Activated CD8-positive, alpha-beta memory T cell treated with anti-CD3 and anti-CD28 coated beads, Interleukin-2, amount 50 U/mL, for 4 hours (primary cell): ENCODE measurements around the gene ADCY3.

Experiments
- DNase-seq: peaks from one replicate; pipeline ENCODE4 v3.0.0-alpha.2; 2020

ADCY3 gene

DNA sequence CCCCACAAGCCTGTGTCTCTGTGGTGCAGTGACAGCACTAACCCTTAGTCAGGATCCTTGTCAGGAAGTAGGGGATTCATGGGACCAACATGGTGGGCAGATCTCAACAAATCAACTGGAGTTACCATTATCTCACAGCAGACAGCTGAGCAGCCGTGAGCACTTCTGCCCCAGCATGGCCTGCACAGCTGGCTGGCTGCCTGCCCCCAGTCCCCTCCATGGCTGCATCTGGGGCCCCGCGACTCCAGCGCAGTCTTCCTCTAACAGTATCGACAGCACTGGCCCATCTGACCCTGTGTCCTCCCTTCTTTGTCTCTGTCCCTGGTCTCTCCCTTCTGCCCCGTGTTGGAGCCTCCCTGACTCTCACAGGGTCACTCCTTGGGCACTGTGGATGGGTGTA lies 4.7 kb upstream of the ADCY3 start:
- no peak for DNase-seq

DNA sequence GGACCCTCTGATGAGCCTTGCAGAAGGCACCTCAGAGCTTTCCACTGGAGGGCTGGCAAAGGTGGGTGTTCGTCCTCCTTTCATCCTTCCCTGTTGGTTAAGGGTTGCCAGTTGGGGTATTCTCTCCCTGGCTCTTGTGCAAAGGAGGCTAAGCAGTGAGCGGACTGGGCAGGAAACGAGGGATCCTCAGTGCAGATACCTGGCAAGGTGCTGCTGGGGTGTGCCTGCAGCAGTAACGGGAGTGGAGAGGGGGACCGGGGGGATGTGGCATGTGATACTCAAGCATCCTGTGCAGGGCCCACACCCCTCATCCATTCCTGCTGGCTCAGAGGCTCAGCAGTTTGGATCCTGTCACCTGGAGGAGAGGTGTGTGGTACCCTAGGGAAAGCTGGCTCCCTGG lies 4.2 kb upstream of the ADCY3 start:
- DNase-seq: no peak

DNA sequence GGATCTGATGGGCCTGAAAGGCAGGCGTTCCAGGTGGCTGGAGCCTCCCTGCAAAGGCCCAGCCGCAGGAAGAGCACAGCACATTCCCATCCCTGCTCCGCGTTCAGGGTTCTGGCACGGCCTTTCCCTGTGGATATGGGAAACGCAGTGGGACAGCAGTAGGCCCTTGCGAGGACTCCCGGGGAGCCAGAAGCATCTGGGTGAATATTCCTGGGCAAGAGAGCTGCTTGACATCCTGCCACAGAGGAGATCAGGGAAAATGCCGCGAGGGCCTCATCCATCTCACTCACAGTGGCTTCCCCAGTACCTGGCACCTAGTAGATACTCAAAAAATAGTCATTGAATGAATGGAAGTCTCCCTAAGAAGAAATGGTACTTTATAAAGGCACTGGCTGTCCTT lies 3.1 kb upstream of the ADCY3 start:
- no peak for DNase-seq

DNA sequence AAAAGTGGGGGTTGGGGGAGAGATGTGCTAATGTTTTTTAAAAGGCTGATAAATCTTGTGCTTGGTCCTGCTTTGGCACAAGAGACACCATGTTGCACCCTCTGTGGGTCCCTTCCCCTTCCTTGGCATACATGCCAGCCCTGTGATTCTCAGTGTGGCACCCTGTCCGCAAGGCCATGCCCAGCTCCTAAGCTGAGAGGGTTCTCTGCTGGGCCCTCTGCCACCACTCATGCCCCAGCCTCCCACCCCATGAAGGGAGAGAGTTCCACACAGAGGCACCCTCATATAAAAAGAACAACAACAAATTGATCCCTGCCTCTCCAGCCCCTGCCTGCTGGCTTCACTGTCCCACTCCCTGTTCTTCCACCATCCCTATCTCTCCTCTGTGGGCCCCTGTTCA lies 2.5 kb upstream of the ADCY3 start:
- DNase-seq: no peak

DNA sequence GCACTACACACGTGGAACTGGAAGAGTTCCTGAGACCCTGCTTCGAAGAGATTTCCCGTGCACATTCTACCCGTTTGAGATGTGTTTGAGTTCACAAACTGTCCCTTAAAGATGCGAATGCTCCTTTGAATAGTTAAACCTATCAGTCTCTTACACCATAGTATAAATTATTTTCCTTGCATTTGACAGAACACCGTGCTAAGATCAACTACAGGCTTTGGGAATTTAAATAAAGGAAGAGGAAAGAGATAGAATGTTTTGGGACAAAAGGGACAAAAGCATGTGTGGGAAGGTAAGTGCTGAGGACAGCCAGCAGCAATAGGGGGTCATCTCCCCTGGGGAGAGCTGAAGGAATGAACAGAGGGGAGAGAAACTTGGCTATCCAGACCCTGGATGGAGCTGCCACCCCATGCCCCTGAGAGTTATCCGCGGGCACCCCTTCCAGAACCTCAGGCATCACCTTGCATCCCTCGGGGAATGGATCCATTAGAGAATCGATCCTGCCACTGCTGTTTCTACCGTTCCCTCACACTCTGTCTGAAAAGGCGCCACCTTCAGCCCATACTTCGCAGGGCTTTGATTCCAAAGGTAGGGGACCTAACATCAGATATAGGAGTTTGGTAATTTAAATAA lies 888 bp upstream of the ADCY3 start:
- no peak for DNase-seq

DNA sequence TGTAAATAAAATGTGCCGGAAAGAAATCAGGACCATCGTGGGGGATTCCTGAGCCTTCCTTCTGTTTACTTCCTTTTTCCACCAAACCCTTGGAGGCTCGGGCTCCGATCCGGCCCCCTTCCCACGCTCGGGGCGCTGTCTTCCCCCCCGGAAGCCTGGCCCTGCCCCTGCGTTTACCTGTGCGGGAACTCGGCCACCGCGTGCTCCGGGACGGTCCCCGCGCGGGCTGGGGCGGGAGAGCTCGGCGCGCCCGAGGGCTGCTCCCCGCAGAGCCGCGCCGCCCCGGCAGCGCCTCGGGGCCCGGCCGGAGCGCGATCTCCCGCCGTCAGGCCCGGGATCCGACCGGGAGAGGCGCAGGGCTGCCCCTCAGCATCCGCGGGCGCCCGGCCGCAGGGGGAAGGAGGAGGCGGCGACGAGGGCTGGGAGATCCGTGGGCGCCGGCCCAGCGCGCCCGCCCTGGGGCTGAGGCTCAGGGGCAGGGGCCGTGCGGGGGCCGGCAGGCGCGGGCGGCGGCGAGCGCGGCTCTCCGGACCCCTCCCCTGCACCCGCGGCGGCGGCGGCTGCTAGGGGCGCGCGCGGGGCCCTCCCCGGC lies 435 bp downstream of the ADCY3 start:
- peak; percentile 34 for DNase-seq

DNA sequence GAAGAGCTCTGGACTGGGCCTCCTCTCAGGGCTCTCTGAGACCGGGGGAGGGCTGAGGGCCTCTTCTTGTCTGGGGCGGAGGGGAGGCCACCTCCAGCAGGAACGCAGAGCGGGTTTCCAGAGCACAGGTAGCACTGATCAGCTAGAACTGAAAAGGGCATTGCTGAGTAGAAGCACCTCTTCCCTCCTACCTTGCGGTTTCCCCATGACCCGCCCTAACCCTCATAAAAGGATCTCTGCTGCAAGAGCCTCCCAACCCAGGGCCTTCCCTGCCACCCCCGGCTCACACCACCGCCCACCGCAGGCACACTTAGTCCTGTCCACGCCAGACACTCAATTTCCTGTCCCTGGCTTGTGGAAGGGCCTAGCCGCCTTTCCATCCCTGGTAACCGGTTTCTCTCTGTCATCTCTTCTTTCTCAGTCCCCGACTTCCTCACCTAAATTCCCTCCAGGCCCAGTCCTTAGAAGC lies 966 bp downstream of the ADCY3 start:
- DNase-seq: peak; percentile 66

DNA sequence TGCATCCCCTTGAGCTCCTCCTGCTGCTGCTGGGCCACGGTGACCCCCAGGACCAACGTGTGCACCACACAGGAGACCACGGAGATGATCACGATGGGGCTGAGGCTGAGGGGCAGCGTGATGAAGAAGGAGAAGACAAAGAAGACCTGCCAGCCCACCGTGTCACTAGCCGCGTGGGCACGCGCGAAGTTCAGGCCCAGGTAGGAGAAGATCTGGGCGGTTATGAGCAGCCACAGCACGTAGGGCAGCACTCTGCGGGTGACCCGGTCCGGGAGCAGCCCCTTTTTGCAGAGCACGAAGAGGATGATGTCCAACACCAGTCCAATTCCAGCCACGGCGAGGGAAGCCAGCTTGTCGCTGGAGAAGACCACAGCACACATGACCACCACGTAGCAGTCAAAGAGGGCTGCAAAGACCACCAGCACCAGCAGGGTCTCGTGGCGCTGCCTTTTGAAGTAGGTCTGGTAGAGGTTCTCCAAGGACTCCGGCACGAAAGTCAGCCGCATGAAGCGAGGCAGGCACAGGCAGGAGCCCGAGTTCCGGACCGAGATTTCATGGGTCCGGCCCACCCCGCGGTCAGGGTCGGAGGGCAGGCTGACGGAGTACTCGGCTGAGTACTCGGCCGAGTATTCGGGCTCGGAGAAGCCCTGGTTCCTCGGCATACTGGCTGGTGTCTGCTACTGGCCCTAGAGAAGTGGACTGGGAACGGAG lies 1.6 kb downstream of the ADCY3 start:
- DNase-seq: no peak

DNA sequence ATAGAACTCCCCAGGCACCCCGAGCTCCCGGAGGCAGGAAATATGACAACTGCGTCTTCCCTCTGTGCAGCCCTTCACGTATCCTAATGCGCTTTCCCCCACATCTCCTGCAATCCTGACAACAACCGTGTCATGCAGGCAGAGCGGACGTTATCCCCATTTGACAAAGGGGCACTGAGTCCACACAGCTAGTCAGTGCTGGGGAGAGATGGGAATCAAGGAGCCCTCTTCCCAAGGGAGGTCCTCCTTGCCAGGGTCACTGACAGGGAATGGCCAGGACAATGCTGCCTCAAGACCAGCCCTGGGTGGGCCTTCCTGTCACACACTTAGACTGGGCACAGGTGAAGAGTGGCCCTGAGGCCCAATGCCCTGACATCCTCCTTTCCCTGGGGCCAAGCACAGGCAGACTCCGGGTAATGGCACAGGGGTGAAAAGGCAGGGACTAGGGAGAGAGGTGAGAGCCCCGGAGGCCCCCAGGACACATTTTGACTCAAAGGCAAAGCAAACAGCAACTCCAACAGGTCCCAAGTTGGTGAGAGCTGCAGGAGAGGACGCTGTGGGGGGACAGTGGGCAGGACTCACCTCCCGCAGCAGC lies 2.2 kb downstream of the ADCY3 start:
- DNase-seq: no peak

DNA sequence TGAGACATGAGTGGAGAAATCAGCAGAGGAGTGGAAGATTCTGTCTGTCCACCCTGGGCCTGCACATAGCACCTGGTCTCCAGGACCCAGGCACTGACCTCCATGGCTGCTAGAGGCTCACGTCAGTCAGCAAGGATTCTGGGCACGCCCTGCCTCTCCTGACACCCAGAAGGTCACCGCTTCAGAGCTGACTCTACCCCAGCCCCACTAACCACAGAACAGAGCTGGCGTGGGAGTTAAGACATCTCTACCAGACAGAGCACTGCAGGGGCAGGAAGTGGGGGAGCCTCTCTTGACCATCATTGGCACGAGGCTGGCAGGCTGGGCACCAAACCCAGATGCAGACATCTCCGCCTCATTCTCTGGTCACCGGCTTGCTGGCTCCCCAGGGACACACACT lies 3.0 kb downstream of the ADCY3 start:
- DNase-seq: no peak

DNA sequence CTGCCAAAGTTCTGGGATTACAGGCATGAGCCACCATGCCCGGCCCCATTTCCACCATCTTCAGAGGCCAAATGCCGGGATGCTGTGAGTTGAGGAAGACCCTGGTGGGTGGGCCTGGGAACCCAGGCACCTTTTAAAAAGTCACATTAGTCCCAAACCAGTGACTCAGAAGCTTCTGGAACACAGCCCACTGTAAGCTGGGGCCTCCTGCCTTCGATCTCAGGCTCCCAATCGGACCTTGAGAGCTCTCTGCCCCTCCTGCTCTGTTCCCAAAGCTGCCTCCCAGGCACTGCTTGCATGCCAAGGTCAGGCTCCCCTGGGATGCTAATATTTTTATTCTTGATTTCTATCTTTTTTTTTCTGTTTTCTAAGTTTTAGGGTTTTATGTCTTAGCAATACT lies 4.2 kb downstream of the ADCY3 start:
- no peak for DNase-seq

DNA sequence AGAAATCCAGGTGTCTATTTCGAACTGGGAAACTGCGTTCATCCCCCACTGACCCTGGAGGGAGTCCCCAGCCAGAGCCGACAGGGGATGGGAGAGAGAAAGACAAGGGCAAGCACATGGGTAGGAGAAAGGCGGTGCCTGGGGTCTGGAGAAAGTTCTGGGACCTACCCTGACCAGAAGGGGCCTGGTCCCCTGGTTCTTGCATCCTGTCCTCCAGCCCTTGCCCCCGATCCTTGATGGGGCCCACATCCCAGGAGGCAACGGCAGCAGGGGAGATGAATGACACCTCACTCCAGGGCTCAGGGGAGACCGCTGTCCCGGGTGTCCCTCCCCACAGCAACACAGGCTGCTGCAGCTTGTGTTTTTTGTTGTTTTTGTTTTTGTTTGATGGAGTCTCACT lies 4.9 kb downstream of the ADCY3 start:
- DNase-seq: no peak

DNA sequence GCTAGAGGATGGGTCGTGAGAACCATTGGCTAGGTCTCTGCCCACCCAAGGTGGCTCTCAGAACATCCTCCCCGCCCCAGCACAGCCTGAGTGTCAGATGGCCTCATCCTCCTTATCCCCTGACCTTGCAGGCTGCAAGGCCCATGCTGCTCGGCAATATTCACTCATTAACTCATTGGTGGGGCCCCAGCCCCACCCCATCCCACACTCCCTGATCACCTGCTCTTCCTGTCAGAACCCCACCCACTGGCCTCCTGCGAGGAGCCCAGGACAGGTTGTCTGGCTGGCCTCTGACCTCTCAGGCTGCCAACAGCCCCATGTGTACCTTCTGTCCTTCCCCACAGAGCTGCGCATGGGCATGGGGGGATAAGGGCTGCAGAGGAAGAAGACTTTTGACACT lies 5.3 kb downstream of the ADCY3 start:
- no peak for DNase-seq

DNA sequence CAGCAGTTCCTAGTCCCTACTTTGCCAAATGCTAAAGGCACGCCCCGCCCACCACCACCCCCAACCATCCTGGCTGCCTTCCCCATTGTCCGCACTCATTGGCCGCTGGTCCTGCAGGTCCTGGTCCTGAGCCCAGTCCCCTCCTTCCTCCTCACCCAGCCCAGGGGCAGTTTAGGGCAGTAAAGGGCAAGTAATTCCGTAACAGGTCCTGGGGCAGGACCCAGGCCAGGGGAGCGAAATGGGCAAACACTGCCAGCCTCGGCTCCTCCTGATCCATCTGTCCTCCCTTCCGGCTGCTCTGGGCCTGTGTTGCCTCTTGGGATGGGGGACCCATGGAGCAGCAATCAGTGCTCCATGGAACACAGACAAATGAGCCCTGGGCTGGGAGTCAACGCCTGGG lies 6.1 kb downstream of the ADCY3 start:
- no peak for DNase-seq

DNA sequence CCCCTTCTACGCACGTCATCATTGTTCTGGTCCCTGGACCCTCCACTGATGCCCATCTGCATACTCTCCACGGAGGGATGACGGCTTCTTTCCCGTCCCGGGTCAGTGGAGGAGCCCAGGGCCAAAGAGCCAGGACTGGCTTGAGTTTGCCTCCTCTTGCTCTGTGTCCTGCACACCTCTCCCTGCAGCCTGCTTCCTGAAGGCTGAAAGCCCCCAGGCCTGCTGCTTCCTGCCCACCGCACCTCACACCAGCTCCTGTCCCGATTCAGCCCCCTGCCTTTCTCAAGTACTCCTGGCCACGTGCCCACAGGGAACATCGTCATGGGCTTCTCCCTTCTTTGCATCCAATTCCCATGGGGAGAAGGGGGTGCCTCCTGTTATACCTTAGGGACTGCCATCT lies 7.1 kb downstream of the ADCY3 start:
- DNase-seq: no peak

DNA sequence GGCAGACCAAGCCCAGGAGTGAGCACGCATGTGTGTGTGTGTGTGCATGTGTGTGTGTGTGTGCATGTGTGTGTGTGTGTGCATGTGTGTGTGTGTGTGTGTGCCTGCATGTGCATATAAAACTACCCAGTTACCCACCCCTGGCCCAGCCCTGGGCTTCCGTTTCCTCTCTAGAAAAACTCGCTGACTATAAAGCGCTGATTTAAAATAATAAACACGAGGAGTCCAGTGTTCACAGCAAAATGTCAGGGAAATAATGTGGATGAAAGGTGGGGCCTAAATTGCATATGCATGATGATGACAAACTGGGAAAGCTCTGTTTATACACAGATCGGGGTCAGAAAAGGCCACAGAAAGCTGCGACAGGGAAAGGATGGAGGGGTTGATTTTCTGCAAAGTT lies 7.5 kb downstream of the ADCY3 start:
- DNase-seq: no peak

DNA sequence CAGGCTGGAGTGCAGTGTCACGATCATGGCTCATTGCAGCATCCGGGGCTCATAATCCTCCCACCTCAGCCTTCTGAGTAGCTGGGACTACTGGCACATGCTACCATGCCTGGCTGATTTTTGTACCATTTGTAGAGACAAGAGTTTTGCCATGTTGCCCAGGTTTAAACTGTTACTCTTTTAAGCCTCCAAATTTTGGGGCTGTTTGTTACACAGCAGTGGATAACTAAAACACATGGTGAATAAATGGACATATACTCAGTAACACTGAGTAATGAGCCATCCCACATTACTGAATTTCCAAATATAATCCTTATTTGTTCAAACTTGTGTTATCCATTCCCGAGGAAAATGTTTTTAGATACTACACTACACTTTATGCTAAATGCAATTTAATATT lies 9.8 kb downstream of the ADCY3 start:
- no peak for DNase-seq

DNA sequence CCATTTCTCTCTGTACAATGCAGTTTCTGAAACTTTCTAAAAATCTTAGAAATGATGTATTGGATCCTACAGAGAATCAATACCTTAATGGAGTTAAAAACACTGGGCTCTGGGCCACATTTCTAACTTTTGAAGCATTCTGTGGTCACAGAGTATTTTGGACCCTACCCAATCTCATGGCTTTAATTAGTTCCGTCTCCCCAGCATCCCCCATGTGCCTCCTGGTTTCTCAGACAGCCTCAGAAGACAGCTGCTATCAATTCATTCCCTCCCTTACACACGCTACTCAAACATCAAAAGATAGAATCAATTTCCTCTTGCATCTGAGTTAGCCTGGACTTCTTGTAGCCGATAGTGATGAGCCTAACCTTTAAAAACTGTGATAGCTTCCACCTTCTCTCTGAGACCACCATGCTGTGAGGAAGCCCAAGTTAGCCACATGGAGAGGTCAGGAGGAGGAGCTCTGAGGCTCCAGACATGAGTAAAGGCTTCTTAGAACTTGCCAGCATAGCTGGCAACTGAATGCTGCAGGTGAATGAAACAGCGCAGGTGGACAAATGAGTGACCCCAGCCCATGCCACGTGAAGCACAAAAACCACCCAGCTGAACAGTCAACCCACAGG lies 10.4 kb downstream of the ADCY3 start:
- DNase-seq: no peak

DNA sequence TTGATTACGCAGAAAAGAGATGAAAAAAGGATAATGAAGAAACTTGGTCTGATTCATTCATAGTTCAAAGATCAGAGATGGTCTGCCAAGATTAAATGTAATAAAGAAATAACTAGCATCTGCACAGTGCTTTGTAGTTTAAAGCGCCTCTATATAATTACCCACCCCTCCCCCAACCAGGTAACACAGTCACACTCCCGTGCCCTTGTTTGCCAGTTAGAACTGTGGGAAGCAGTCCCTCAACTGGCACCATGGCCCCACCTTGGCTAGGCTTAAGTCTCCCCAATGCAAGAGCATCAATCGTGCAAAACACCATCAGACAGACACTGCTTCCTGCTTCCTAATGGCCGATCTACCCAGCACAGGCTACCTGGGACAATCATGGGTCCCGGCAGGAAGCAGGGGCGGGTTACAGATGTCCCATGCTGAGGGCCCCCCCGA lies 11.6 kb downstream of the ADCY3 start:
- no peak for DNase-seq

DNA sequence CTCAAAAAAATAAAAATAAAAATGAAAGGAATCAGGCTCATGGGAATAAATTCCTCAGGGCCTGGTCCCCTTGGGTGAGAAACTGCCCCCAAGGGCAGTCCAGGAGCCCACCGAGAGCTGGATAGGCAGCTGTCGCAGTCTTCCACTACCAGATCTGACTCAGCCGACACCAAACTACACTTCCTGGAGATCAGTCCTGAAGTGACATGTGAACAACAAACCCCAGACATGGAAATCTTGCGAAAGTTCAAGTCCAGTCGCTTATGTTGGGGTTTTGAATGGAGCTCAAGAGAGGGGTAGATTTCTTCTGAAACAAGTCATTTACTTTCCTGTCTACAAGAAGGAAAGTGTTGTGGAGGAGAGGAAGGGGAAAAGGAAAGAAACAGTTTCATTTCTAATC lies 12.9 kb downstream of the ADCY3 start:
- DNase-seq: no peak

DNA sequence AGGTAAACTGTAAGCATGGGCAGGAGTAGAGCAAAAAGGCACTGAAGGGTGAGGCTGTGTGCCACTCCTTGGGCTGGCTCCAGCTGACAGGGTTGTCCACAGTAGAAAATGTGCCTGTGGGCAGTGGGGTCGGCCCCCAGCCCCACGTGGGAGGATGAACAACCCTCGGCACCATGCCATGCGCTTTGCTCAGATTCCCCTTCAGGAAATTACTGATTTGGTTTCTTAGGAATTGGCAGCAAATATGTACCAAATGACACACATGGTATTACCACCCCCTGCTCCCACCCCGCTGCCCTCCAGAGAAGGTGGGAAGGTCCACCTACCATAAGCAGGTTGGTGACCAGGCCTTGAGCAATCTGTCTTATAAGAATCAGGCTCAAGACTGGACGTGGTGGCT lies 13.6 kb downstream of the ADCY3 start:
- DNase-seq: no peak

DNA sequence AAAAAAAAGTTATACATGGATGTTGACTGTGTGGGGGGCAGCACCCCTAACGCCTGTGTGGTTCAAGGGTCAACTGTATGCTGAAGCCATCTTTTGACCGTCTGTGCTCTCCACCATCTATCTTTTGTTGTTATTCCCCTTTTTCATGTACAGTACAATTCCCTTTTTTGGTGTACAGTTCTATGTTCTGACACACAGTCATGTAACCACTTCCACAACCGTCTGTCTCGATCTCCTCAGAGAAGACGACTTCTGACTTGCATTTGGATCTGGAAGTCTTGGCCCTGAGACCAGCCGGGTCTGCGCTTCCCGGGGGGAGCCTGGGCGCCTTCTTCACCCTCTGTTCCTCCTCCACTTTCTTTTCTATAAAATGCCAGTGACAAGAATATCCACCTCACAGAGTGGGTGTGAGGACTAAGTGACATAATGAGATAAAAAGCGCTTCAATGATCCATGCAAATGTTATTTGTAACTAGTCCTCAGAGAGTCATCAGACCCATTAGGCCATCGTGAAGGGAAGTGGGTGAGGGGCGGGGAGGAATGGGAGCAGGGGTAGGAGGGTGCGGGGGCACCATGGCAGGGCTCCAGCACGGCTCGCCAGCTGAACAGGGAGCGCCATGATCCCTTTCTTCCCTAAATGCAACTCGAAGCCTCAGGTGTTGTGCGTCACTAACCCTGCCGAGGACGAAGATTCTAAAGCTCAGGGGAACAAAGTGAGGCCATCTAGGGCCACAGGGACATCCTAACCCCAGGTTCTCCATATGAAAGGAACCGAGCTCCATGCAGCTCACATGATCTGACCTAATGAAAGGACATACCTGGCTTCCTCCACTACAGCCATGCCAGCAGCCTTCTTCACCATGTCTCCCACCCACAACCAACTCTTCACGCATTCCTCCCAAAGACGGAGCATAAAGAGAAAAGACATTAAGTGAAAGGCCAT lies 16.6 kb downstream of the ADCY3 start:
- no peak for DNase-seq
